Right lobe of liver (tissue), 6 donors: ENCODE measurements around the gene KIF1A. TPM values are rescaled to one million over a fixed set of nuclear protein-coding genes. Genes with fewer than 3 reads are reported as not detected.

Experiments
- ATAC-seq, 4 donors: fragments of 200-7000 bp; cut with Tn5 transposase; one replicate each; pipeline ENCODE4 v1.9.1; 2020; ENCODE audit warnings: mild to moderate bottlenecking in 4 of 4, moderate library complexity in 4 of 4
- DNase-seq, 3 donors: peaks; one replicate each; pipeline ENCODE4 v3.0.0-alpha.2; 2020
- H3K27ac ChIP-seq, 3 donors: fragments of 200-600 bp; one replicate each; pipeline ENCODE4 v1.8.0; 2022
- H3K27me3 ChIP-seq, 2 donors: fragments of 200-600 bp; one replicate each; pipeline ENCODE4 v1.8.0; 2022
- H3K36me3 ChIP-seq, 4 donors: fragments of 200-600 bp; sonication (generic) in 1 of 4; one replicate each; pipeline versions ENCODE4 v1.5.1 to v1.8.0; 2017 to 2022; ENCODE audit warnings: control low read depth in 1 of 4
- H3K4me1 ChIP-seq, 4 donors: fragments of 200-600 bp; sonication (generic) in 1 of 4; one replicate each; pipeline versions ENCODE4 v1.5.1 to v1.8.0; 2017 to 2022; ENCODE audit warnings: control low read depth in 1 of 4
- H3K4me3 ChIP-seq, 3 donors: fragments of 200-600 bp; one replicate each; pipeline ENCODE4 v1.8.0; 2022
- H3K9me3 ChIP-seq, 4 donors: fragments of 200-600 bp; sonication (generic) in 1 of 4; one replicate each; pipeline versions ENCODE4 v1.5.1 to v1.8.0; 2017 to 2022; ENCODE audit warnings: control low read depth in 1 of 4
- POLR2A ChIP-seq: fragments of 450-650 bp; IDR thresholded peaks from one replicate; pipeline ENCODE4 v1.6.1; 2017; ENCODE audit warnings: antibody characterized with exemption, mild to moderate bottlenecking
- WGBS: methylation state at CpG from one replicate; pipeline ENCODE4 v1.1.6; 2018; ENCODE audit warnings: low coverage, low lambda C conversion rate; ENCODE audit not compliant: insufficient coverage; ENCODE audit errors: missing lambda C conversion rate; 5-methylcytosine and 5-hydroxymethylcytosine counted together
- intact Hi-C, 2 donors: fragments of 100-400 bp; cut with DNase I; formaldehyde crosslinking; loops; one replicate each; pipeline versions ENCODE4 v1.11.2 to v1.14.1; 2022
- total RNA-seq, 6 experiments: library from RNA; depleted of rRNA in 2 of 6; stranded (reverse); fragments of >200 nt in 2 of 6; fragmentation: NEBNext Ultra II Directional in 3 of 6; extraction: Animal tissue kit (Norgen Biotek cat#: 25700) in 3 of 6; gene quantifications; one replicate each; pipeline versions ENCODE4 v1.1.0 to v1.2.4, GENCODE V29; 2016 to 2023
- TF ChIP-seq, protein P1 (sequence below), 4 donors: fragments of 200-600 bp in 3 of 4; fragments of 450-650 bp in 1 of 4; IDR thresholded peaks; one replicate each; pipeline versions ENCODE4 v1.5.1 to v1.8.0; 2016 to 2022; ENCODE audit warnings: antibody characterized with exemption in 4 of 4, mild to moderate bottlenecking in 2 of 4
- donor health status: DM: no; HTN: yes; CAD: no.
- donor health status: DM: no; HTN: no; CAD: no.
- donor health status: DM: no; HTN: no; CAD: no.
- donor health status: DM: no; HTN: yes; CAD: no.
- donor health status: DM: no; HTN: yes; CAD: no.

The KIF1A gene
- total RNA-seq, 6 experiments from 2014 or later, result 0.31 to 0.87 (median 0.56) TPM

- no peaks in the 10 kb centered on the region for H3K27me3 ChIP-seq
- DNase-seq, result no peak
- no peak for ATAC-seq
- H3K4me3 ChIP-seq, result no peak overlapping the region
- TF ChIP-seq, protein P1, sequence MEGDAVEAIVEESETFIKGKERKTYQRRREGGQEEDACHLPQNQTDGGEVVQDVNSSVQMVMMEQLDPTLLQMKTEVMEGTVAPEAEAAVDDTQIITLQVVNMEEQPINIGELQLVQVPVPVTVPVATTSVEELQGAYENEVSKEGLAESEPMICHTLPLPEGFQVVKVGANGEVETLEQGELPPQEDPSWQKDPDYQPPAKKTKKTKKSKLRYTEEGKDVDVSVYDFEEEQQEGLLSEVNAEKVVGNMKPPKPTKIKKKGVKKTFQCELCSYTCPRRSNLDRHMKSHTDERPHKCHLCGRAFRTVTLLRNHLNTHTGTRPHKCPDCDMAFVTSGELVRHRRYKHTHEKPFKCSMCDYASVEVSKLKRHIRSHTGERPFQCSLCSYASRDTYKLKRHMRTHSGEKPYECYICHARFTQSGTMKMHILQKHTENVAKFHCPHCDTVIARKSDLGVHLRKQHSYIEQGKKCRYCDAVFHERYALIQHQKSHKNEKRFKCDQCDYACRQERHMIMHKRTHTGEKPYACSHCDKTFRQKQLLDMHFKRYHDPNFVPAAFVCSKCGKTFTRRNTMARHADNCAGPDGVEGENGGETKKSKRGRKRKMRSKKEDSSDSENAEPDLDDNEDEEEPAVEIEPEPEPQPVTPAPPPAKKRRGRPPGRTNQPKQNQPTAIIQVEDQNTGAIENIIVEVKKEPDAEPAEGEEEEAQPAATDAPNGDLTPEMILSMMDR (IDR thresholded peaks at IDR 0.05), result no peak
- TF ChIP-seq POLR2A, result no peak
- H3K9me3 ChIP-seq, result no peaks in the 10 kb centered on the region
- 86% methylated on average over 1 of the region's 10 CpGs for WGBS
- no peaks in the 10 kb centered on the region for H3K4me1 ChIP-seq
- no peaks in the 10 kb centered on the region for H3K36me3 ChIP-seq
- intact Hi-C loops, result no loop called here
- no peak overlapping the region for H3K27ac ChIP-seq
Measured at GRCh38 chr2:240730501-240731177, 89.4 kb downstream of the KIF1A start.

GRCh38 chr2:240728827-240729226 lies 91.2 kb downstream of the KIF1A start:
- ATAC-seq (no peak), DNase-seq (no peak)
- no peaks in the 10 kb centered on the region for H3K4me1 ChIP-seq
- no peaks in the 10 kb centered on the region for H3K9me3 ChIP-seq
- no peaks in the 10 kb centered on the region for H3K36me3 ChIP-seq
- H3K27me3 ChIP-seq, result no peaks in the 10 kb centered on the region
- intact Hi-C loops, result no loop called here
- WGBS, result 92% methylated on average over 4 of the region's 7 CpGs
- no peak for TF ChIP-seq POLR2A
- no peak overlapping the region for H3K27ac ChIP-seq
- H3K4me3 ChIP-seq, result no peak overlapping the region

- Histone ChIP-seq H3K9me3 (no peaks in the 10 kb centered on the region), H3K36me3 (no peaks in the 10 kb centered on the region), H3K27me3 (no peaks in the 10 kb centered on the region), H3K4me1 (no peaks in the 10 kb centered on the region), H3K4me3 (no peak overlapping the region), H3K27ac (no peak overlapping the region)
- DNase-seq, result no peak
- TF ChIP-seq POLR2A, result no peak
- TF ChIP-seq, protein P1 (IDR thresholded peaks at IDR 0.05), result no peak
- 83% methylated on average over 3 of the region's 10 CpGs for WGBS
- no peak for ATAC-seq
- intact Hi-C loops, result no loop called here
Measured at GRCh38 chr2:240728361-240728760, 91.7 kb downstream of the KIF1A start.

DNA sequence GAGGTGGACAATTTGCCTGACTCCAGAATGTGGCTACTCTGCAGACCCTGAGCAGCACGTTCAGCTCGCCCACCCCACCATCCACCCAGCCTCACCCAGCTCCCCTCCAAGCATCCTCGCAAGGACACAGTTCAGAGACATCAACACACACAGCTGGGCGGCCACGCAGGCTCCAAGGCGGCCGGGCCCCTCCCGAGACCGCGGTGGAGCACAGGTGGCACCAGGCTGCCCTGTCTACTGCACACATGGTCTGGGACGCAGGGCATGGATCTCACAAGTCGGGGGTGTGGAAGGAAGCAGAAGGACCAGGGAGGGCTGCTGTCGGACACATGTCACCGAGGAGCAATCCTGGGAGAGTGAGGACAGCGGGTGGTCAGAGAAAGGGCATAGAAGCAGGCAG lies 92.1 kb downstream of the KIF1A start:
- WGBS, result 81% methylated on average over 5 of the region's 15 CpGs
- TF ChIP-seq POLR2A, result no peak
- TF ChIP-seq, protein P1 (IDR thresholded peaks at IDR 0.05), result no peak
- Histone ChIP-seq H3K4me1 (no peaks in the 10 kb centered on the region), H3K27ac (no peak overlapping the region), H3K36me3 (no peaks in the 10 kb centered on the region), H3K27me3 (no peaks in the 10 kb centered on the region), H3K9me3 (no peaks in the 10 kb centered on the region), H3K4me3 (no peak overlapping the region)
- DNase-seq (no peak), ATAC-seq (no peak)
- intact Hi-C loops, result no loop called here

DNA sequence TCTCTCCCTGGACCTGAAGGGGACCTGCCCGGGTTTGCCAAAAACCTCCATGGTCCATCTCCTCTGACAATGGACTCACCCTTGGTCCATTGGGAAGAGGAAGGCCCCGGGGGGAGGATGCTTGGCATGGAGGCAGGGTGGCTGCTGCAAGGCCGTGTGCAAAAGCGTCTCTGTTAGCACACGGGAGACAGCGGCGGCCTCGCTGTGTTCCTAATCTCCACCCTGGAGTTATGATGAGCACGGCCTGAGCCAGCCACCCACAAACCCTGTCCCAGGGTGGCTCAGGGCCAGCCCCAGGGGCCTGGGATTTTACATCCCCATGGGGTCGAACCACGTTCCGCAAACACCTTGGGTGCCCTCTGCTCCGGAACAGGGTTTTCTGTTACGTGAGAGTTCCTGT lies 92.6 kb downstream of the KIF1A start:
- no peaks in the 10 kb centered on the region for H3K4me1 ChIP-seq
- WGBS, result no CpG with 5 or more reads among the region's 14 CpGs
- ATAC-seq (no peak), DNase-seq (no peak)
- H3K9me3 ChIP-seq, result no peaks in the 10 kb centered on the region
- TF ChIP-seq, protein P1 (IDR thresholded peaks at IDR 0.05), result no peak
- no peak for TF ChIP-seq POLR2A
- H3K27ac ChIP-seq, result no peak overlapping the region
- H3K4me3 ChIP-seq, result no peak overlapping the region
- no peaks in the 10 kb centered on the region for H3K27me3 ChIP-seq
- H3K36me3 ChIP-seq, result no peaks in the 10 kb centered on the region
- intact Hi-C loops, result no loop called here
